ENCODE data around the gene SLC13A3.

GRCh38 chr20:46646122-46646521 lies 5.1 kb downstream of the SLC13A3 start:
- TF ChIP-seq CTCF (conservative IDR thresholded peaks at IDR 0.05) (no peak), ZFX (IDR thresholded peaks at IDR 0.05) (no peak)

Data from C4-2B (cell line).